Endothelial cell of umbilical vein (primary cell): ENCODE data around the gene SIAH2. TPM values are rescaled to one million over a fixed set of nuclear protein-coding genes. Genes with fewer than 3 reads are reported as not detected.

Experiments used
- BruUV-seq: library from RNA; stranded (reverse); fragments of 400-500 nt; replicated peaks from 2 replicates; lab custom pipeline; 2021; lab: Mats Ljungman, UMichigan
- CTCF ChIA-PET: fragments of 300-600, 350-600 bp; sonication (Branson Sonifier 250); formaldehyde crosslinking; loops from one replicate; lab custom pipeline; 2021; ENCODE audit warnings: antibody characterized with exemption, inconsistent platforms; lab: Charles Lee
- POLR2A ChIA-PET: fragments of 300-600, 350-600 bp; sonication (Branson Sonifier 250); formaldehyde crosslinking; loops from one replicate; lab custom pipeline; 2021; ENCODE audit warnings: antibody characterized with exemption, inconsistent platforms; lab: Charles Lee
- DNase-seq: peaks from one replicate; pipeline ENCODE4 v3.0.0-alpha.2; 2011; ENCODE audit warnings: low read depth, low spot score
- FAIRE-seq: peaks from 2 replicates; lab custom pipeline; 2011; peaks lifted over from hg19 to GRCh38; lab: Jason Lieb, UNC
- H2AFZ ChIP-seq: 2 replicates; pipeline ENCODE4 v1.6.0; 2012; ENCODE audit warnings: low read depth, low read length, control low read depth, inconsistent platforms
- H3K27ac ChIP-seq: 2 replicates; pipeline ENCODE4 v1.5.1; 2011; ENCODE audit warnings: low read depth, mild to moderate bottlenecking, control low read depth, low read length, moderate library complexity; ENCODE audit not compliant: insufficient read depth
- H3K27me3 ChIP-seq, 2 experiments: 2 replicates each; pipeline versions ENCODE4 v1.6.0 to v1.6.1; 2011; ENCODE audit warnings: low read length in 2 of 2, mixed read lengths in 1 of 2; ENCODE audit not compliant: control insufficient read depth in 2 of 2, insufficient read depth in 2 of 2
- H3K36me3 ChIP-seq, 2 experiments: 2 replicates in 1 of 2; 3 replicates in 1 of 2; pipeline ENCODE4 v1.5.1; 2011; ENCODE audit warnings: low read length in 2 of 2, mild to moderate bottlenecking in 1 of 2, moderate library complexity in 1 of 2; ENCODE audit not compliant: control insufficient read depth in 2 of 2, insufficient read depth in 2 of 2; ENCODE audit errors: extremely low read depth in 1 of 2
- H3K4me1 ChIP-seq: 3 replicates; pipeline ENCODE4 v1.5.1; 2011; ENCODE audit warnings: mild to moderate bottlenecking, low read length; ENCODE audit not compliant: control insufficient read depth, insufficient read depth; ENCODE audit errors: extremely low read depth
- H3K4me2 ChIP-seq: 2 replicates; pipeline ENCODE4 v1.6.1; 2011; ENCODE audit warnings: low read length, control low read depth, mixed read lengths; ENCODE audit not compliant: insufficient read depth
- H3K4me3 ChIP-seq, 3 experiments: fragments of 200-600 bp in 1 of 3; sonication (generic), shearing (Covaris generic) in 1 of 3; replicated peaks in 1 of 3; 2 replicates each; pipeline ENCODE4 v1.5.1; 2011 to 2016; ENCODE audit warnings: control low read depth in 3 of 3, low read length in 3 of 3, mild to moderate bottlenecking in 2 of 3, inconsistent platforms in 1 of 3, low read depth in 1 of 3, moderate library complexity in 1 of 3; ENCODE audit not compliant: insufficient read depth in 1 of 3
- H3K79me2 ChIP-seq: 2 replicates; pipeline ENCODE4 v1.6.0; 2012; ENCODE audit warnings: low read length, inconsistent platforms; ENCODE audit not compliant: control insufficient read depth, insufficient read depth
- H3K9ac ChIP-seq: replicated peaks from 2 replicates; pipeline ENCODE3; 2011; ENCODE audit warnings: low read length, control low read depth; ENCODE audit not compliant: insufficient read depth; ENCODE audit errors: extremely low read depth
- H3K9me1 ChIP-seq: replicated peaks from 3 replicates; pipeline ENCODE4 v1.6.0; 2011; ENCODE audit warnings: mild to moderate bottlenecking, low read length; ENCODE audit not compliant: control insufficient read depth, insufficient read depth; ENCODE audit errors: extremely low read depth
- H3K9me3 ChIP-seq: replicated peaks from 2 replicates; pipeline ENCODE4 v1.5.1; 2012; ENCODE audit warnings: low read length, inconsistent platforms; ENCODE audit not compliant: control insufficient read depth, insufficient read depth
- H4K20me1 ChIP-seq: replicated peaks from 2 replicates; pipeline ENCODE3; 2011; ENCODE audit warnings: mild to moderate bottlenecking, low read length; ENCODE audit not compliant: control insufficient read depth, insufficient read depth; ENCODE audit errors: extremely low read depth
- CTCF ChIP-seq, 2 donors: IDR thresholded peaks; 1 replicate in 1 of 2; 2 replicates in 1 of 2; pipeline ENCODE4 v1.5.1; 2011; ENCODE audit warnings: low read length in 2 of 2, mild to moderate bottlenecking in 2 of 2, moderate library complexity in 2 of 2, control low read depth in 1 of 2, inconsistent platforms in 1 of 2, low read depth in 1 of 2; ENCODE audit not compliant: insufficient read depth in 1 of 2; ENCODE audit errors: extremely low read depth in 1 of 2
- EZH2 ChIP-seq: IDR thresholded peaks from 2 replicates; pipeline ENCODE4 v1.6.1; 2012; ENCODE audit warnings: borderline replicate concordance, low read depth, mild to moderate bottlenecking, moderate library complexity, low read length, inconsistent platforms; ENCODE audit not compliant: severe bottlenecking
- FOS ChIP-seq: IDR thresholded peaks from 2 replicates; pipeline ENCODE4 v1.6.1; 2011; ENCODE audit warnings: mild to moderate bottlenecking, low read length, moderate library complexity, borderline replicate concordance; ENCODE audit not compliant: insufficient read depth
- GATA2 ChIP-seq: IDR thresholded peaks from 2 replicates; pipeline ENCODE4 v1.7.0; 2011; ENCODE audit warnings: low read depth, mild to moderate bottlenecking, moderate library complexity, mixed read lengths, low read length; ENCODE audit not compliant: insufficient read length, insufficient read depth
- JUN ChIP-seq: IDR thresholded peaks from 2 replicates; pipeline ENCODE4 v1.6.1; 2011; ENCODE audit warnings: borderline replicate concordance, low read depth; ENCODE audit not compliant: insufficient read length, insufficient read depth
- MAX ChIP-seq: IDR thresholded peaks from 2 replicates; pipeline ENCODE4 v1.6.1; 2011; ENCODE audit not compliant: insufficient read depth, insufficient read length
- MYC ChIP-seq: IDR thresholded peaks from one replicate; pipeline ENCODE4 v1.6.1; 2011; ENCODE audit warnings: mild to moderate bottlenecking, low read depth, low read length
- POLR2A ChIP-seq: IDR thresholded peaks from 2 replicates; pipeline ENCODE4 v1.6.1; 2012; ENCODE audit warnings: low read depth, mild to moderate bottlenecking, control low read depth, low read length
- POLR2AphosphoS5 ChIP-seq: IDR thresholded peaks from 2 replicates; pipeline ENCODE4 v1.6.1; 2012; ENCODE audit warnings: low read depth, mild to moderate bottlenecking, control low read depth, low read length, moderate library complexity; ENCODE audit not compliant: insufficient read depth
- dilution Hi-C: fragments of 300-500 bp; cut with MboI; formaldehyde crosslinking; loops from one replicate; pipeline ENCODE4 v1.15.0; 2019; ENCODE audit warnings: low sequenced_read_pairs; ENCODE audit not compliant: extremely low pct_ligation_motif_present
- intact Hi-C: fragments of 100-400 bp; cut with micrococcal nuclease; formaldehyde crosslinking; loops from one replicate; pipeline ENCODE4 v1.10.0; 2022
- polyA plus RNA-seq, 4 experiments: library from polyadenylated mRNA; depleted of rRNA in 3 of 4; stranded (reverse) in 3 of 4; unstranded in 1 of 4; fragments of >200 nt; gene quantifications; 2 replicates each; pipeline versions ENCODE4 v1.2.1 to v1.2.3, GENCODE V29; 2011 to 2012; ENCODE audit warnings: missing spikeins in 1 of 4
- total RNA-seq: library from RNA; stranded (reverse); gene quantifications from 2 replicates; pipeline ENCODE4 v1.2.3, GENCODE V29; 2021

SIAH2 gene
- total and polyA plus RNA-seq, 2 donors (not counting 3 experiments of a cell fraction or from before 2014, with no cell fraction given): 16.7 to 25.1 TPM

GRCh38 chr3:150764967-150765366 is 2.0 kb upstream of the SIAH2 start:
- Histone ChIP-seq H3K9ac (no peak overlapping the region), H2AFZ (no peak overlapping the region), H3K27ac (no peak overlapping the region), H4K20me1 (no peaks in the 10 kb centered on the region), H3K9me1 (no peaks in the 10 kb centered on the region), H3K9me3 (no peaks in the 10 kb centered on the region), H3K27me3 (no peaks in the 10 kb centered on the region), H3K4me1 (peaks cover 19% of the 10 kb centered on the region), H3K79me2 (peaks cover 25% of the 10 kb centered on the region), H3K4me2 (no peak overlapping the region), H3K36me3 (no peaks in the 10 kb centered on the region), H3K4me3 (no peak overlapping the region)
- no peak for TF ChIP-seq POLR2A
- no peak for TF ChIP-seq FOS
- TF ChIP-seq MYC: no peak
- no peak for TF ChIP-seq EZH2
- TF ChIP-seq MAX: no peak
- CTCF ChIA-PET: interaction anchor here (1.1 to 4.2 kb wide), 6 partner anchors 11 to 100 kb away, joined by 3 to 33 read pairs (median 6); no protein-coding TSS in a partner anchor
- POLR2A ChIA-PET: no interaction called here
- no TSS peak for BruUV-seq
- dilution Hi-C loops: no loop called here
- FAIRE-seq (no peak), DNase-seq (no peak)
- intact Hi-C loops: loop anchor here (5.0 to 10.0 kb wide), 4 partner anchors 238 to 1007 kb away; no protein-coding TSS in a partner anchor

GRCh38 chr3:150764566-150764965 is 1.6 kb upstream of the SIAH2 start:
- TF ChIP-seq GATA2 (no peak), MYC (no peak), POLR2A (no peak), EZH2 (no peak), MAX (no peak), POLR2AphosphoS5 (no peak), FOS (no peak), JUN (no peak), CTCF (IDR thresholded peaks at IDR 0.05; ENCODE audit: extremely low read depth in 1 of 2, insufficient read depth in 1 of 2, low read depth in 1 of 2, low read length in 2 of 2) (no peak)
- H3K79me2 ChIP-seq: peaks cover 29% of the 10 kb centered on the region
- ChIA-PET POLR2A (no interaction called here), CTCF (interaction anchor here (1.1 to 4.2 kb wide), 8 partner anchors 9 to 236 kb away, joined by 3 to 33 read pairs (median 6); no protein-coding TSS in a partner anchor)
- no TSS peak for BruUV-seq
- no peaks in the 10 kb centered on the region for H3K9me1 ChIP-seq
- no peak overlapping the region for H3K27ac ChIP-seq
- no peak overlapping the region for H3K9ac ChIP-seq
- FAIRE-seq (no peak), DNase-seq (no peak)
- no peak overlapping the region for H2AFZ ChIP-seq
- H4K20me1 ChIP-seq: no peaks in the 10 kb centered on the region
- no peaks in the 10 kb centered on the region for H3K9me3 ChIP-seq
- intact Hi-C loops: loop anchor here (5.0 to 10.0 kb wide), 4 partner anchors 237 to 1008 kb away; no protein-coding TSS in a partner anchor
- peaks cover 19% of the 10 kb centered on the region for H3K4me1 ChIP-seq
- H3K4me2 ChIP-seq: peak overlapping the region; percentile 67
- no peak overlapping the region for H3K4me3 ChIP-seq
- no peaks in the 10 kb centered on the region for H3K36me3 ChIP-seq
- H3K27me3 ChIP-seq: no peaks in the 10 kb centered on the region
- dilution Hi-C loops: no loop called here
